IMR-90 (cell line): Measurements from ENCODE around the gene DPYD. TPM values are rescaled to one million over a fixed set of nuclear protein-coding genes. Genes with fewer than 3 reads are reported as not detected.

Experiments
- ATAC-seq: fragments of 200-7000 bp; cut with Tn5 transposase; 2 replicates; pipeline ENCODE4 v1.9.1; 2020; ENCODE audit warnings: low read depth, mild to moderate bottlenecking, moderate library complexity
- BruUV-seq: library from RNA; stranded (reverse); fragments of 400-500 nt; replicated peaks from 2 replicates; lab custom pipeline; 2021; lab: Mats Ljungman, UMichigan
- CTCF ChIA-PET: fragments of 300-600 bp; formaldehyde crosslinking; extraction: SDS; loops from one replicate; lab custom pipeline; 2021; ENCODE audit warnings: antibody characterized with exemption; lab: Yijun Ruan, JAX
- POLR2A ChIA-PET: fragments of 300-600 bp; sonication (Branson Sonifier 250); formaldehyde crosslinking; loops from one replicate; lab custom pipeline; 2022; ENCODE audit warnings: antibody characterized with exemption; ENCODE audit not compliant: unreplicated experiment; lab: Charles Lee
- DNase-seq: peaks from one replicate; pipeline ENCODE4 v3.0.0; 2013
- H2AFZ ChIP-seq: replicated peaks from 2 replicates; pipeline ENCODE3; 2013; ENCODE audit warnings: low read length, mild to moderate bottlenecking; ENCODE audit not compliant: poor library complexity
- H2AK5ac ChIP-seq: 2 replicates; pipeline ENCODE4 v1.6.1; 2013; ENCODE audit warnings: low read depth, low read length, inconsistent platforms
- H2AK9ac ChIP-seq: replicated peaks from 2 replicates; pipeline ENCODE3; 2013; ENCODE audit warnings: mild to moderate bottlenecking, low read depth, low read length, moderate library complexity; ENCODE audit not compliant: poor library complexity
- H2BK120ac ChIP-seq: 2 replicates; pipeline ENCODE4 v1.6.1; 2013; ENCODE audit warnings: low read depth, low read length, inconsistent platforms
- H2BK15ac ChIP-seq: 3 replicates; pipeline ENCODE4 v1.6.1; 2013; ENCODE audit warnings: low read depth, low read length, inconsistent platforms
- H2BK20ac ChIP-seq: 2 replicates; pipeline ENCODE4 v1.6.1; 2013; ENCODE audit warnings: low read depth, mild to moderate bottlenecking, inconsistent platforms, low read length, moderate library complexity
- H2BK5ac ChIP-seq: 2 replicates; pipeline ENCODE4 v1.6.1; 2013; ENCODE audit warnings: mild to moderate bottlenecking, low read depth, low read length, inconsistent platforms; ENCODE audit not compliant: poor library complexity, severe bottlenecking
- H3K14ac ChIP-seq: replicated peaks from 2 replicates; pipeline ENCODE4 v1.6.1; 2013; ENCODE audit warnings: low read depth, low read length, inconsistent platforms
- H3K18ac ChIP-seq: 2 replicates; pipeline ENCODE4 v1.6.1; 2013; ENCODE audit warnings: low read depth, low read length, control low read depth
- H3K23ac ChIP-seq: 2 replicates; pipeline ENCODE4 v1.6.1; 2013; ENCODE audit warnings: low read depth, low read length, inconsistent platforms
- H3K27ac ChIP-seq: 2 replicates; pipeline ENCODE4 v1.5.1; 2013; ENCODE audit warnings: mild to moderate bottlenecking, control low read depth, low read length; ENCODE audit not compliant: insufficient read depth
- H3K27me3 ChIP-seq: 2 replicates; pipeline ENCODE4 v1.6.1; 2013; ENCODE audit warnings: low read length; ENCODE audit not compliant: control insufficient read depth, insufficient read depth
- H3K36me3 ChIP-seq: 2 replicates; pipeline ENCODE4 v1.6.1; 2013; ENCODE audit warnings: low read length, mixed read lengths; ENCODE audit not compliant: control insufficient read depth, insufficient read depth
- H3K4ac ChIP-seq: 2 replicates; pipeline ENCODE4 v1.6.1; 2013; ENCODE audit warnings: low read depth, low read length, inconsistent platforms
- H3K4me1 ChIP-seq: 2 replicates; pipeline ENCODE4 v1.6.1; 2013; ENCODE audit warnings: low read length, mixed read lengths; ENCODE audit not compliant: control insufficient read depth, insufficient read depth
- H3K4me2 ChIP-seq: 2 replicates; pipeline ENCODE4 v1.6.1; 2013; ENCODE audit warnings: low read depth, mild to moderate bottlenecking, control low read depth, low read length, moderate library complexity
- H3K4me3 ChIP-seq: 2 replicates; pipeline ENCODE4 v1.5.1; 2013; ENCODE audit warnings: low read depth, mild to moderate bottlenecking, control low read depth, low read length, moderate library complexity; ENCODE audit not compliant: insufficient read depth
- H3K56ac ChIP-seq: 2 replicates; pipeline ENCODE4 v1.6.1; 2013; ENCODE audit warnings: low read length, inconsistent platforms; ENCODE audit not compliant: insufficient read depth; ENCODE audit errors: extremely low read depth
- H3K79me1 ChIP-seq, 2 experiments: 2 replicates each; pipeline ENCODE4 v1.6.1; 2013; ENCODE audit warnings: low read length in 2 of 2, inconsistent platforms in 1 of 2, low read depth in 1 of 2
- H3K9ac ChIP-seq: 2 replicates; pipeline ENCODE4 v1.6.1; 2013; ENCODE audit warnings: low read depth, low read length, control low read depth
- H3K9me1 ChIP-seq: 2 replicates; pipeline ENCODE4 v1.6.1; 2013; ENCODE audit warnings: low read length, inconsistent platforms; ENCODE audit not compliant: insufficient read depth
- H3K9me3 ChIP-seq: 2 replicates; pipeline ENCODE4 v1.6.1; 2013; ENCODE audit warnings: low read length; ENCODE audit not compliant: control insufficient read depth, insufficient read depth
- H4K20me1 ChIP-seq: 2 replicates; pipeline ENCODE4 v1.6.1; 2013; ENCODE audit warnings: low read length, inconsistent platforms; ENCODE audit not compliant: insufficient read depth
- H4K5ac ChIP-seq: 2 replicates; pipeline ENCODE4 v1.6.1; 2013; ENCODE audit warnings: mild to moderate bottlenecking, low read depth, low read length, control low read depth
- H4K8ac ChIP-seq, 2 experiments: 2 replicates each; pipeline ENCODE4 v1.6.1; 2013; ENCODE audit warnings: low read depth in 2 of 2, low read length in 2 of 2, control low read depth in 1 of 2, inconsistent platforms in 1 of 2
- H4K91ac ChIP-seq: 2 replicates; pipeline ENCODE4 v1.6.1; 2013; ENCODE audit warnings: low read depth, low read length, inconsistent platforms; ENCODE audit not compliant: insufficient read depth
- MAZ ChIP-seq: IDR thresholded peaks from 2 replicates; pipeline ENCODE4 v1.6.1; 2012; ENCODE audit warnings: low read depth, mild to moderate bottlenecking, low read length, improper control_type of control experiment, moderate library complexity, borderline replicate concordance
- MXI1 ChIP-seq: IDR thresholded peaks from 2 replicates; pipeline ENCODE4 v1.6.1; 2012; ENCODE audit warnings: low read depth, mild to moderate bottlenecking, low read length, moderate library complexity, borderline replicate concordance
- NFE2L2 ChIP-seq: fragments of 150-350 bp; IDR thresholded peaks from 2 replicates; pipeline ENCODE4 v1.6.1; 2016; ENCODE audit warnings: low read depth, mild to moderate bottlenecking, low read length
- RCOR1 ChIP-seq: IDR thresholded peaks from 2 replicates; pipeline ENCODE4 v1.6.1; 2012; ENCODE audit warnings: mild to moderate bottlenecking, low read length, improper control_type of control experiment; ENCODE audit not compliant: insufficient replicate concordance
- WGBS, 2 experiments: methylation state at CpG; one replicate each; pipeline versions ENCODE4 v1.1.5 to v1.1.7; 2013; ENCODE audit warnings: missing lambda C conversion rate in 2 of 2; ENCODE audit not compliant: insufficient read length in 1 of 2; ENCODE audit errors: extremely low coverage in 2 of 2; 5-methylcytosine and 5-hydroxymethylcytosine counted together
- dilution Hi-C: fragments of 300-500 bp; cut with HindIII; formaldehyde crosslinking; loops from one replicate; pipeline ENCODE4 v1.14.3; 2018; ENCODE audit warnings: low sequenced_read_pairs; ENCODE audit not compliant: unreplicated experiment
- in situ Hi-C: fragments of 300-500 bp; cut with MboI; formaldehyde crosslinking; loops from 3 replicates; pipeline ENCODE4 v1.14.3; 2019; ENCODE audit warnings: low sequenced_read_pairs, inconsistent platforms, mixed read lengths
- intact Hi-C: fragments of 100-400 bp; cut with micrococcal nuclease; formaldehyde crosslinking; loops from 2 replicates; pipeline ENCODE4 v1.10.0; 2022
- polyA plus RNA-seq, 3 experiments: library from polyadenylated mRNA; depleted of rRNA; stranded (reverse); fragments of >200 nt; gene quantifications; 2 replicates each; pipeline ENCODE4 v1.2.3, GENCODE V29; 2012; ENCODE audit warnings: low replicate concordance in 1 of 3
- total RNA-seq: library from RNA; depleted of rRNA; stranded (reverse); fragments of >200 nt; gene quantifications from 2 replicates; pipeline ENCODE4 v1.2.3, GENCODE V29; 2012
- TF ChIP-seq, protein P1 (sequence below): fragments of 150-350 bp; IDR thresholded peaks from 2 replicates; pipeline ENCODE4 v1.6.1; 2017; ENCODE audit warnings: mild to moderate bottlenecking, antibody characterized with exemption, low read length, low read depth

DPYD gene
- total and polyA plus RNA-seq, 2 of the 4 experiments (the other 2 are of a cell fraction) = 9.3 to 47.3 TPM

DNA sequence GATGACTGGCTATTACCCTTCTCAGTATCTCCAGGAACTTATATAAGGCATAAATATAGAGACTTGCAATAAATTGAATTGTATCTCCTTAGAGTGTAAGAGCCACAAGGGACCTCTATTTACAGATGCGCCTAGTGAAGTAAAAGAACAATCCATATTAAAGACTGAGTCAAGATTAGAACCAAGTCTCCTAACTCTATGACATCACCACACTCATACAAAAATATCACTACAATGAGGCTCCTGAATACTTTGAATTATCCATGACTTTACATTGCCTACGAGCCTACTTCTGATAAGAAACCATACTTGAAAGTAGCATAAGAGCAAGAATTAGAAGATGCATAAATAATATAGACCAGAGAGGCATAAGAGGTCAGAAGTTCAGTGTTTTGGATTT lies 18.8 kb downstream of the DPYD start:
- H3K27ac ChIP-seq = no peak overlapping the region
- no peak overlapping the region for H3K23ac ChIP-seq
- H2AFZ ChIP-seq = no peak overlapping the region
- no peak overlapping the region for H2AK5ac ChIP-seq
- ChIA-PET POLR2A (no interaction called here), CTCF (no interaction called here)
- H3K18ac ChIP-seq = no peak overlapping the region
- H4K20me1 ChIP-seq = no peaks in the 10 kb centered on the region
- no peaks in the 10 kb centered on the region; the same call in 1 of the 2 replicates for H3K9me1 ChIP-seq
- no peak overlapping the region for H3K4me3 ChIP-seq
- H3K4me1 ChIP-seq = peaks cover 2% of the 10 kb centered on the region; the same call in 1 of the 2 replicates
- H4K8ac ChIP-seq = no peak overlapping the region
- H3K79me1 ChIP-seq = peaks cover 12 to 31% of the 10 kb centered on the region in 2 experiments
- H3K36me3 ChIP-seq = no peaks in the 10 kb centered on the region
- in situ Hi-C loops = no loop called here
- peak overlapping the region; percentile 18 for H2BK5ac ChIP-seq
- H3K14ac ChIP-seq = no peak overlapping the region
- H2BK20ac ChIP-seq = no peak overlapping the region
- DNase-seq (no peak), ATAC-seq (no peak)
- H3K27me3 ChIP-seq = no peaks in the 10 kb centered on the region
- no peak overlapping the region for H4K91ac ChIP-seq
- no peak overlapping the region for H3K56ac ChIP-seq
- H2BK15ac ChIP-seq = no peak overlapping the region
- dilution Hi-C loops = no loop called here
- no peak overlapping the region for H2BK120ac ChIP-seq
- no peak overlapping the region for H4K5ac ChIP-seq
- peaks cover 5% of the 10 kb centered on the region; the same call in 1 of the 2 replicates for H3K9me3 ChIP-seq
- no peak for TF ChIP-seq NFE2L2
- TF ChIP-seq MAZ = no peak
- TF ChIP-seq, protein P1, sequence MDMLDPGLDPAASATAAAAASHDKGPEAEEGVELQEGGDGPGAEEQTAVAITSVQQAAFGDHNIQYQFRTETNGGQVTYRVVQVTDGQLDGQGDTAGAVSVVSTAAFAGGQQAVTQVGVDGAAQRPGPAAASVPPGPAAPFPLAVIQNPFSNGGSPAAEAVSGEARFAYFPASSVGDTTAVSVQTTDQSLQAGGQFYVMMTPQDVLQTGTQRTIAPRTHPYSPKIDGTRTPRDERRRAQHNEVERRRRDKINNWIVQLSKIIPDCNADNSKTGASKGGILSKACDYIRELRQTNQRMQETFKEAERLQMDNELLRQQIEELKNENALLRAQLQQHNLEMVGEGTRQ = no peak
- no peak for TF ChIP-seq RCOR1
- TF ChIP-seq MXI1 = no peak
- H3K4ac ChIP-seq = no peak overlapping the region
- no TSS peak for BruUV-seq
- H3K9ac ChIP-seq = no peak overlapping the region
- WGBS, 2 experiments = no CpG with 5 or more reads among the region's 2 CpGs
- no peak overlapping the region for H3K4me2 ChIP-seq
- H2AK9ac ChIP-seq = no peak overlapping the region
- intact Hi-C loops = no loop called here
